Tibial nerve (tissue), 4 donors: ENCODE data around the gene PSMC5.

ENCODE experiments used
- EP300 ChIP-seq, 2 donors: sonication (generic); formaldehyde crosslinking; IDR thresholded peaks; one replicate each; pipeline ENCODE4 v1.6.1; 2017; ENCODE audit warnings: antibody characterized with exemption in 2 of 2, mild to moderate bottlenecking in 1 of 2
- POLR2A ChIP-seq, 2 donors: fragments of 450-650 bp; IDR thresholded peaks; one replicate each; pipeline ENCODE4 v1.6.1; 2017; ENCODE audit warnings: antibody characterized with exemption in 2 of 2, mild to moderate bottlenecking in 2 of 2, moderate library complexity in 2 of 2
- TF ChIP-seq, protein P1 (sequence below), 5 experiments: fragments of 200-600 bp in 3 of 5; fragments of 450-650 bp in 2 of 5; sonication (generic) in 3 of 5; IDR thresholded peaks; one replicate each; pipeline ENCODE4 v1.5.1; 2016 to 2019; ENCODE audit warnings: antibody characterized with exemption in 5 of 5, mild to moderate bottlenecking in 3 of 5, moderate library complexity in 2 of 5

DNA sequence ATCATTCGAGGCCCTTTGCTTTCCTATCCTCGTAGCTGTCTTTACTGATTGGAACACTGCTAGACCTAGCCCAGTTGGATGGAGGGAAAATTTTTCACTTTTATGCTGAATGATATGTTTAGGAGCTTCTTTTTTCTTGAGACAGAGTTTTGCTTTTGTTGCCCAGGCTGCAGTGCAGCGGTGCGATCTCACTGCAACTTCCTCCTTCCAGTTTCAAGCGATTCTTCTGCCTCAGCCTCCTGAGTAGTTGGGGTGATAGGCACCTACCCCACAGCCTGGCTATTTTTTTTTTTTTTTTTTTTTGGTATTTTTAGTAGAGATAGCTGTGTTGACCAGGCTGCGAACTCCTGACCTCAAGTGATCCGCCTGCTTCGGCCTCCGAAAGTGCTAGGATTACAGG lies 17.3 kb upstream of the PSMC5 start:
- TF ChIP-seq, protein P1, sequence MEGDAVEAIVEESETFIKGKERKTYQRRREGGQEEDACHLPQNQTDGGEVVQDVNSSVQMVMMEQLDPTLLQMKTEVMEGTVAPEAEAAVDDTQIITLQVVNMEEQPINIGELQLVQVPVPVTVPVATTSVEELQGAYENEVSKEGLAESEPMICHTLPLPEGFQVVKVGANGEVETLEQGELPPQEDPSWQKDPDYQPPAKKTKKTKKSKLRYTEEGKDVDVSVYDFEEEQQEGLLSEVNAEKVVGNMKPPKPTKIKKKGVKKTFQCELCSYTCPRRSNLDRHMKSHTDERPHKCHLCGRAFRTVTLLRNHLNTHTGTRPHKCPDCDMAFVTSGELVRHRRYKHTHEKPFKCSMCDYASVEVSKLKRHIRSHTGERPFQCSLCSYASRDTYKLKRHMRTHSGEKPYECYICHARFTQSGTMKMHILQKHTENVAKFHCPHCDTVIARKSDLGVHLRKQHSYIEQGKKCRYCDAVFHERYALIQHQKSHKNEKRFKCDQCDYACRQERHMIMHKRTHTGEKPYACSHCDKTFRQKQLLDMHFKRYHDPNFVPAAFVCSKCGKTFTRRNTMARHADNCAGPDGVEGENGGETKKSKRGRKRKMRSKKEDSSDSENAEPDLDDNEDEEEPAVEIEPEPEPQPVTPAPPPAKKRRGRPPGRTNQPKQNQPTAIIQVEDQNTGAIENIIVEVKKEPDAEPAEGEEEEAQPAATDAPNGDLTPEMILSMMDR (IDR thresholded peaks at IDR 0.05): no peak
- no peak for TF ChIP-seq POLR2A (IDR thresholded peaks at IDR 0.05)
- TF ChIP-seq EP300 (IDR thresholded peaks at IDR 0.05): no peak
